ENCODE results near the gene CDC25B. TPM values are rescaled to one million over a fixed set of nuclear protein-coding genes. Genes with fewer than 3 reads are reported as not detected.
A peak's percentile ranks its signal among the peaks of the same experiment; 100 is the strongest.

Gene CDC25B
- total RNA-seq, 1 experiment from 2014 or later: 223 TPM

DNA sequence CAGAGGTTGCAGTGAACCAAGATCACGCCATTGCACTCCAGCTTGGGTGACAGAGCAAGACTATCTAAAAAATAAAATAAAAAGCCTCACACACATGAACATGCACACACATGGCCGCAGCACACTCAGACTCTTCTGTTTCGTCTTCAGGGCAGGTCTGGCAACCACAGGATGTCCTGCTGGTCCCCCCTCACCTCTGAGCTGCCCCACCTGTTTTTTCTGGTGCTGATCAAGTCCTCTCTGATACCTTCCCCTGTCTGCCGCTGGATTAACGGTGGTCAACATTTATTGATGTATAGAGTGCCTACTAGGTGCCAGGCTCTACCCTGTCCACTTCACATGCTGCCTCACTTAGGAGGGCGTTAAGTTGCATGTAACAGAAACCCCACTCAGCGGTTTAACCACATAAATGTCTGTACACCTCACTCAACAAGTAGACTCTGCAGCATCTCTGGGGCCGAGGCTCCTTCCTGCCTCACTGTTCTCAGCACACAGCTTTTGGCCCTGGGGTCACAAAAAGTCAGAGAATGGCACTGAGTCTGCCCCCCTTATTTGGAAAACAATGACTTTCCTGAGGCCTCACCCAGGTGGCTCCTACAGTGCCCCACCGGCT, 19.7 kb downstream of the CDC25B start:
- ChIA-PET CTCF (no interaction called here), POLR2A (interaction anchor here (0.5 kb wide), 1 partner anchor 29 kb away, joined by 4 read pairs; no protein-coding TSS in a partner anchor), RAD21 (ENCODE audit: low non-redundant PET in 1 of 2, low total read pairs in 2 of 2, uncharacterized antibody in 2 of 2, unreplicated experiment in 2 of 2) (no interaction called here)
- intact Hi-C loops (cut with micrococcal nuclease): no loop called here
- no peak overlapping the region for H3K9ac ChIP-seq (ENCODE audit: low read length)
- H3K79me2 ChIP-seq (ENCODE audit: insufficient read depth, low read length): no peaks in the 10 kb centered on the region
- H3K36me3 ChIP-seq (ENCODE audit: control insufficient read depth in 1 of 2, insufficient read depth in 2 of 2, low read length in 2 of 2): no peaks in the 10 kb centered on the region
- H2AFZ ChIP-seq (ENCODE audit: low read depth, low read length, poor library complexity, severe bottlenecking): no peak overlapping the region
- TF ChIP-seq ELF1 (IDR thresholded peaks at IDR 0.05; ENCODE audit: borderline replicate concordance, low read depth): no peak
- TF ChIP-seq RAD21 (IDR thresholded peaks at IDR 0.05; ENCODE audit: low read depth): no peak
- TF ChIP-seq ZNF274 (IDR thresholded peaks at IDR 0.05; ENCODE audit: low read depth, low read length): no peak
- TF ChIP-seq, protein P1, sequence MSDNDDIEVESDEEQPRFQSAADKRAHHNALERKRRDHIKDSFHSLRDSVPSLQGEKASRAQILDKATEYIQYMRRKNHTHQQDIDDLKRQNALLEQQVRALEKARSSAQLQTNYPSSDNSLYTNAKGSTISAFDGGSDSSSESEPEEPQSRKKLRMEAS (IDR thresholded peaks at IDR 0.05): no peak
- DNase-seq (ENCODE audit: low read depth, low spot score): no peak
- H3K4me3 ChIP-seq (replicated peaks in 1 of 2; ENCODE audit: low read depth in 1 of 2, low read length in 2 of 2): no peak overlapping the region
- H3K27ac ChIP-seq (ENCODE audit: low read depth, low read length): no peak overlapping the region
- peaks cover 54 to 77% of the 10 kb centered on the region in 2 experiments for H3K4me1 ChIP-seq (ENCODE audit: control insufficient read depth in 1 of 2, insufficient read depth in 2 of 2, low read length in 2 of 2)
- no peaks in the 10 kb centered on the region for H4K20me1 ChIP-seq (ENCODE audit: insufficient read depth)
- no peaks in the 10 kb centered on the region for H3K9me2 ChIP-seq (ENCODE audit: insufficient read depth)
- H3K9me3 ChIP-seq (ENCODE audit: control insufficient read depth in 1 of 2, insufficient read depth in 1 of 2, low read depth in 1 of 2, low read length in 2 of 2): no peaks in the 10 kb centered on the region
- BruUV-seq (replicated peaks): no TSS peak
- H3K27me3 ChIP-seq (ENCODE audit: insufficient read depth, low read length): no peaks in the 10 kb centered on the region
- no peak overlapping the region for H3K4me2 ChIP-seq (ENCODE audit: low read length)
- no peak for ATAC-seq

DNA sequence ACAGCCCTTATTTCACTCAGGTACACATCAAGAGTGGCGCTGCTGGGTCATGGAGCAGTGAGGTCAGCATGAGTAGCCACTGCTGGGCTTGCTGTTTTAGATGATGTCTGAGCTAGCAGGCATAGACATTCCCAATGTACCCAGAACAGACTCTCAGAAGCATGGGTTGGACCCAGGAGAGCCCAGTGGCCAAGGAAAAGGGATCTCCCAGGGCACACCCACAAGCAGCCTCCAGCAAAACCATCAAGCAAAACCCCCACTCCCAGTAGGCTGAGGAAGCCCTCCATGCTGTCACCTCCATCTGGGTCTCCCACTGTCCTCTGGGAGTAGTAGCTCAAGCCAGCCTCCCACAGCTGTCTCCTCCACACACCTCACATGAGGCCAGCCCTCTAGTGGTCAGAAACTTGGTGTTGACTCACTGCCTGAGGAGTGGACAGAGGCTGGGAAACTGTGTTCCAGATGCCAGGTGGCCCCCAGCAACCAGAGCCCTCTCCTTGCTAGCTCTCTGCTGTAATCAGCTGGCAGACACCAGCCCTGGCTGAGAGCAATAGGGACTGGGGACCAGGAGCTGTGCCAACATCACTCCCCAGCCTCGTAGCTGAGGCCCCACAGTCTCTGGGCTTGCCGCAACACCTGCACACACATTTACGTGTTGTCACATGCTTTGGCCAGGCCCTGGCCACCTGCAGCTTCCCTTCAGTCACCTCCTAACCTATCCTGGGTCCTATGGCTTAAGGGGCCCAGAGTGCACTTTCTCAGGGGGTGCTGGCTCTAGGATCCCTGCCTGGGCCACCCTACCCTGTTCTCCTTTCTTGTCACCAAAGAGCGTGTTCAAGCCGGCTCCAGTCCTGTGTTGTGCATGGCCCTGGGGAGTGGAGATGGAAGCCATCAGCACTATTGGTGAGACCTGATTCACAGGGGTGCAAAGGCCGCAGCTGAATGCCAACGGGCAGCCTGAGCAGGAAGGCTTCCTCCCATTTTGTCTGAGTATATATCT, 22.3 kb downstream of the CDC25B start:
- Histone ChIP-seq H4K20me1 (ENCODE audit: insufficient read depth) (no peaks in the 10 kb centered on the region), H3K79me2 (ENCODE audit: insufficient read depth, low read length) (peaks cover 5% of the 10 kb centered on the region), H3K27ac (ENCODE audit: low read depth, low read length) (peak overlapping the region; percentile 60), H3K4me1 (ENCODE audit: control insufficient read depth in 1 of 2, insufficient read depth in 2 of 2, low read length in 2 of 2) (peaks cover 40 to 61% of the 10 kb centered on the region in 2 experiments), H3K36me3 (ENCODE audit: control insufficient read depth in 1 of 2, insufficient read depth in 2 of 2, low read length in 2 of 2) (peaks cover under 1 to 4% of the 10 kb centered on the region in 2 experiments; a peak in 1 of 4 replicates), H3K27me3 (ENCODE audit: insufficient read depth, low read length) (no peaks in the 10 kb centered on the region), H3K9me2 (ENCODE audit: insufficient read depth) (no peaks in the 10 kb centered on the region), H2AFZ (ENCODE audit: low read depth, low read length, poor library complexity, severe bottlenecking) (no peak overlapping the region), H3K4me2 (ENCODE audit: low read length) (peak overlapping the region; percentile 46), H3K9me3 (ENCODE audit: control insufficient read depth in 1 of 2, insufficient read depth in 1 of 2, low read depth in 1 of 2, low read length in 2 of 2) (no peaks in the 10 kb centered on the region), H3K9ac (ENCODE audit: low read length) (peak overlapping the region; percentile 81), H3K4me3 (replicated peaks in 1 of 2; ENCODE audit: low read depth in 1 of 2, low read length in 2 of 2) (no peak overlapping the region)
- CTCF ChIA-PET: interaction anchor here (0.6 to 3.5 kb wide), 19 partner anchors 14 to 272 kb away, joined by 3 to 19 read pairs (median 4); partner anchors contain the start of genes ADISSP, CDC25B, CENPB and SPEF1
- no TSS peak for BruUV-seq (replicated peaks)
- ATAC-seq (peak; percentile 68), DNase-seq (ENCODE audit: low read depth, low spot score) (peak; percentile 71)
- RAD21 ChIA-PET (ENCODE audit: low non-redundant PET in 1 of 2, low total read pairs in 2 of 2, uncharacterized antibody in 2 of 2, unreplicated experiment in 2 of 2): interaction anchor here (0.6 to 2.1 kb wide), 9 partner anchors 22 to 206 kb away, joined by 3 to 10 read pairs (median 6); partner anchors contain the start of genes CENPB (in 2 of the 2) and CDC25B (in 1 of the 2)
- intact Hi-C loops (cut with micrococcal nuclease): loop anchor here (1.0 kb wide), 1 partner anchor 30 kb away; no protein-coding TSS in a partner anchor
- POLR2A ChIA-PET: interaction anchor here (0.6 to 3.8 kb wide), 6 partner anchors 21 to 586 kb away, joined by 3 to 16 read pairs (median 4); partner anchors contain the start of genes CDC25B, CENPB and SPEF1
- TF ChIP-seq SP1 (IDR thresholded peaks at IDR 0.05; ENCODE audit: low read depth): no peak
- TF ChIP-seq FOSL1 (IDR thresholded peaks at IDR 0.05; ENCODE audit: low read depth): no peak
- TF ChIP-seq CEBPB (IDR thresholded peaks at IDR 0.05; ENCODE audit: low read depth): no peak
- no peak for TF ChIP-seq RAD21 (IDR thresholded peaks at IDR 0.05; ENCODE audit: low read depth)
- no peak for TF ChIP-seq EZH2phosphoT487 (IDR thresholded peaks at IDR 0.05; ENCODE audit: borderline replicate concordance)
- peak; percentile 41 for TF ChIP-seq YY1 (IDR thresholded peaks at IDR 0.05; ENCODE audit: extremely low read depth, insufficient replicate concordance, low read depth, low read length)
- no peak for TF ChIP-seq ELF1 (IDR thresholded peaks at IDR 0.05; ENCODE audit: borderline replicate concordance, low read depth)
- TF ChIP-seq, protein P1 (IDR thresholded peaks at IDR 0.05): no peak
- TF ChIP-seq POLR2A (IDR thresholded peaks at IDR 0.05; ENCODE audit: borderline replicate concordance, extremely low read depth, insufficient read depth, insufficient read length): no peak
- TF ChIP-seq, protein P2, sequence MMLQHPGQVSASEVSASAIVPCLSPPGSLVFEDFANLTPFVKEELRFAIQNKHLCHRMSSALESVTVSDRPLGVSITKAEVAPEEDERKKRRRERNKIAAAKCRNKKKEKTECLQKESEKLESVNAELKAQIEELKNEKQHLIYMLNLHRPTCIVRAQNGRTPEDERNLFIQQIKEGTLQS (IDR thresholded peaks at IDR 0.05): no peak
- TF ChIP-seq CBX3 (IDR thresholded peaks at IDR 0.05; ENCODE audit: low read depth): no peak
- TF ChIP-seq, protein P3, sequence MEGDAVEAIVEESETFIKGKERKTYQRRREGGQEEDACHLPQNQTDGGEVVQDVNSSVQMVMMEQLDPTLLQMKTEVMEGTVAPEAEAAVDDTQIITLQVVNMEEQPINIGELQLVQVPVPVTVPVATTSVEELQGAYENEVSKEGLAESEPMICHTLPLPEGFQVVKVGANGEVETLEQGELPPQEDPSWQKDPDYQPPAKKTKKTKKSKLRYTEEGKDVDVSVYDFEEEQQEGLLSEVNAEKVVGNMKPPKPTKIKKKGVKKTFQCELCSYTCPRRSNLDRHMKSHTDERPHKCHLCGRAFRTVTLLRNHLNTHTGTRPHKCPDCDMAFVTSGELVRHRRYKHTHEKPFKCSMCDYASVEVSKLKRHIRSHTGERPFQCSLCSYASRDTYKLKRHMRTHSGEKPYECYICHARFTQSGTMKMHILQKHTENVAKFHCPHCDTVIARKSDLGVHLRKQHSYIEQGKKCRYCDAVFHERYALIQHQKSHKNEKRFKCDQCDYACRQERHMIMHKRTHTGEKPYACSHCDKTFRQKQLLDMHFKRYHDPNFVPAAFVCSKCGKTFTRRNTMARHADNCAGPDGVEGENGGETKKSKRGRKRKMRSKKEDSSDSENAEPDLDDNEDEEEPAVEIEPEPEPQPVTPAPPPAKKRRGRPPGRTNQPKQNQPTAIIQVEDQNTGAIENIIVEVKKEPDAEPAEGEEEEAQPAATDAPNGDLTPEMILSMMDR (IDR thresholded peaks at IDR 0.05 in 2 of 3, conservative IDR thresholded peaks at IDR 0.05 in 1 of 3; ENCODE audit: borderline replicate concordance in 1 of 3, insufficient read depth in 1 of 3, low read depth in 2 of 3, low read length in 2 of 3): peak in 2 of 3 experiments; percentile 80 to 85; a peak in 4 of 6 replicates
- peak; percentile 41; the same call in 1 of the 2 replicates for TF ChIP-seq POLR2AphosphoS5 (IDR thresholded peaks at IDR 0.05; ENCODE audit: low read depth, low read length)

All from HCT116 (cell line).